Left ventricle myocardium inferior (tissue), 1 donor: ENCODE data around the gene ANKRD27. TPM values are rescaled to one million over a fixed set of nuclear protein-coding genes. Genes with fewer than 3 reads are reported as not detected.

Experiments
- DNase-seq: peaks from one replicate; pipeline ENCODE4 v3.0.0-alpha.2; 2020
- H3K27ac ChIP-seq: fragments of 200-600 bp; replicated peaks from 2 replicates; pipeline ENCODE4 v1.8.0; 2021
- H3K27me3 ChIP-seq: fragments of 200-600 bp; 2 replicates; pipeline ENCODE4 v1.8.0; 2021; ENCODE audit warnings: low read depth
- H3K36me3 ChIP-seq: fragments of 200-600 bp; 2 replicates; pipeline ENCODE4 v1.8.0; 2021
- H3K4me1 ChIP-seq: fragments of 200-600 bp; 2 replicates; pipeline ENCODE4 v1.8.0; 2021
- H3K4me3 ChIP-seq: fragments of 200-600 bp; 2 replicates; pipeline ENCODE4 v1.8.0; 2021; ENCODE audit warnings: mild to moderate bottlenecking, moderate library complexity
- H3K9me3 ChIP-seq: fragments of 200-600 bp; replicated peaks from 2 replicates; pipeline ENCODE4 v1.8.0; 2021
- CTCF ChIP-seq: fragments of 200-600 bp; IDR thresholded peaks from 2 replicates; pipeline ENCODE4 v1.8.0; 2021; ENCODE audit warnings: antibody characterized with exemption, mild to moderate bottlenecking, borderline replicate concordance
- intact Hi-C: fragments of 100-400 bp; cut with micrococcal nuclease; formaldehyde crosslinking; loops from one replicate; pipeline ENCODE4 v1.11.0; 2022
- total RNA-seq: library from RNA; stranded (reverse); fragmentation: NEBNext Ultra II Directional; extraction: Animal tissue kit (Norgen Biotek cat#: 25700); gene quantifications from one replicate; pipeline ENCODE4 v1.2.1, GENCODE V29; 2021
- donor health status: DM: no; HTN: yes; CAD: no; lungs with severe emphysema.

The ANKRD27 gene
- total RNA-seq, 1 donor from 2014 or later: 18.0 TPM

- Histone ChIP-seq H3K4me1 (peaks cover 19% of the 10 kb centered on the region), H3K9me3 (no peaks in the 10 kb centered on the region), H3K27me3 (no peaks in the 10 kb centered on the region), H3K27ac (peak overlapping the region; percentile 71), H3K4me3 (no peak overlapping the region), H3K36me3 (peaks cover 85% of the 10 kb centered on the region)
- no peak for DNase-seq
- no peak for TF ChIP-seq CTCF
- intact Hi-C loops: no loop called here
Measured at GRCh38 chr19:32627714-32628270, 47.2 kb downstream of the ANKRD27 start.

- Histone ChIP-seq H3K4me3 (no peak overlapping the region), H3K27ac (no peak overlapping the region), H3K27me3 (no peaks in the 10 kb centered on the region), H3K4me1 (peaks cover 19% of the 10 kb centered on the region), H3K9me3 (no peaks in the 10 kb centered on the region), H3K36me3 (peaks cover 87% of the 10 kb centered on the region)
- TF ChIP-seq CTCF: no peak
- DNase-seq: no peak
- intact Hi-C loops: no loop called here
Measured at GRCh38 chr19:32626969-32627368, 48.0 kb downstream of the ANKRD27 start.

GRCh38 chr19:32624410-32624809, 50.6 kb downstream of the ANKRD27 start:
- Histone ChIP-seq H3K36me3 (peaks cover 91% of the 10 kb centered on the region), H3K4me1 (peaks cover 19% of the 10 kb centered on the region), H3K27ac (no peak overlapping the region), H3K9me3 (no peaks in the 10 kb centered on the region), H3K4me3 (no peak overlapping the region), H3K27me3 (no peaks in the 10 kb centered on the region)
- intact Hi-C loops: no loop called here
- no peak for DNase-seq
- TF ChIP-seq CTCF: no peak

GRCh38 chr19:32622002-32622401, 53.0 kb downstream of the ANKRD27 start:
- Histone ChIP-seq H3K4me1 (no peaks in the 10 kb centered on the region), H3K27me3 (no peaks in the 10 kb centered on the region), H3K4me3 (no peak overlapping the region), H3K27ac (no peak overlapping the region), H3K9me3 (no peaks in the 10 kb centered on the region), H3K36me3 (peaks cover 100% of the 10 kb centered on the region)
- no peak for TF ChIP-seq CTCF
- DNase-seq: no peak
- intact Hi-C loops: no loop called here

GRCh38 chr19:32619051-32619685, 55.8 kb downstream of the ANKRD27 start:
- Histone ChIP-seq H3K27me3 (no peaks in the 10 kb centered on the region), H3K9me3 (no peaks in the 10 kb centered on the region), H3K27ac (no peak overlapping the region), H3K36me3 (peaks cover 100% of the 10 kb centered on the region), H3K4me1 (no peaks in the 10 kb centered on the region), H3K4me3 (no peak overlapping the region)
- no peak for DNase-seq
- intact Hi-C loops: no loop called here
- TF ChIP-seq CTCF: no peak
